T-helper 1 cell (primary cell): Measurements from ENCODE around the gene ITK.

Experiments used
- DNase-seq, 5 donors: peaks; one replicate each; pipeline ENCODE4 v3.0.0-alpha.2; 2012 to 2020

Gene ITK

GRCh38 chr5:157248821-157249470 is 68.3 kb downstream of the ITK start:
- peak in 1 of 5 donors; percentile 74 for DNase-seq

GRCh38 chr5:157252711-157253465 is 72.2 kb downstream of the ITK start:
- peak; percentile 18 to 95 (median 52) for DNase-seq

GRCh38 chr5:157253547-157253946 is 72.9 kb downstream of the ITK start:
- DNase-seq = no peak

GRCh38 chr5:157258450-157258849 is 77.8 kb downstream of the ITK start:
- no peak for DNase-seq

- DNase-seq = peak in 1 of 5 donors; percentile 46
Observed at GRCh38 chr5:157259699-157260098, 79.1 kb downstream of the ITK start.

- no peak for DNase-seq
Observed at GRCh38 chr5:157263496-157264090, 83.0 kb downstream of the ITK start.

- DNase-seq = peak; percentile 73 to 87 (median 82)
Observed at GRCh38 chr5:157265714-157266285, 85.2 kb downstream of the ITK start, which contains the start of gene CYFIP2. Gene CYFIP2, plus strand, starts transcription at chr5:157266123. Its CDS starts 19,239 bp downstream, at chr5:157285362.

- DNase-seq = peak; percentile 15 to 52 (median 43)
Observed at GRCh38 chr5:157266286-157267007, 85.8 kb downstream of the ITK start.

GRCh38 chr5:157267025-157267424 is 86.4 kb downstream of the ITK start:
- DNase-seq = no peak

- no peak for DNase-seq
Observed at GRCh38 chr5:157267761-157268480, 87.3 kb downstream of the ITK start.

GRCh38 chr5:157269165-157269671 is 88.6 kb downstream of the ITK start:
- no peak for DNase-seq

GRCh38 chr5:157269761-157270272 is 89.2 kb downstream of the ITK start:
- DNase-seq = peak in 1 of 5 donors; percentile 42

GRCh38 chr5:157270771-157271170 is 90.1 kb downstream of the ITK start:
- no peak for DNase-seq

- peak; percentile 69 to 98 (median 82) for DNase-seq
Observed at GRCh38 chr5:157271740-157272271, 91.2 kb downstream of the ITK start.

- peak in 1 of 5 donors; percentile 80 for DNase-seq
Observed at GRCh38 chr5:157273131-157273556, 92.5 kb downstream of the ITK start.

- DNase-seq = no peak
Observed at GRCh38 chr5:157275403-157275802, 94.8 kb downstream of the ITK start.

GRCh38 chr5:157278319-157279037 is 97.8 kb downstream of the ITK start:
- no peak for DNase-seq

- no peak for DNase-seq
Observed at GRCh38 chr5:157279605-157280239, 99.1 kb downstream of the ITK start.

GRCh38 chr5:157280927-157281326 is 100.3 kb downstream of the ITK start:
- DNase-seq = no peak

- no peak for DNase-seq
Observed at GRCh38 chr5:157282150-157282549, 101.5 kb downstream of the ITK start.
